Stimulated activated CD4-positive, alpha-beta T cell treated with anti-CD3 and anti-CD28 coated beads, TNF-alpha, amount 100 ng/mL, for 1 hour (primary cell): ENCODE data around the gene TNPO3.
"Not testable (repeated sequence)": the region's sequence is repeated elsewhere in the genome, so short reads cannot be mapped to it uniquely, and the experiment has no call there.

Source experiments
- DNase-seq, 3 donors: peaks; one replicate each; pipeline ENCODE4 v3.0.0-alpha.2; 2020; ENCODE audit warnings: low read depth in 3 of 3, low spot score in 1 of 3

The TNPO3 gene

DNA sequence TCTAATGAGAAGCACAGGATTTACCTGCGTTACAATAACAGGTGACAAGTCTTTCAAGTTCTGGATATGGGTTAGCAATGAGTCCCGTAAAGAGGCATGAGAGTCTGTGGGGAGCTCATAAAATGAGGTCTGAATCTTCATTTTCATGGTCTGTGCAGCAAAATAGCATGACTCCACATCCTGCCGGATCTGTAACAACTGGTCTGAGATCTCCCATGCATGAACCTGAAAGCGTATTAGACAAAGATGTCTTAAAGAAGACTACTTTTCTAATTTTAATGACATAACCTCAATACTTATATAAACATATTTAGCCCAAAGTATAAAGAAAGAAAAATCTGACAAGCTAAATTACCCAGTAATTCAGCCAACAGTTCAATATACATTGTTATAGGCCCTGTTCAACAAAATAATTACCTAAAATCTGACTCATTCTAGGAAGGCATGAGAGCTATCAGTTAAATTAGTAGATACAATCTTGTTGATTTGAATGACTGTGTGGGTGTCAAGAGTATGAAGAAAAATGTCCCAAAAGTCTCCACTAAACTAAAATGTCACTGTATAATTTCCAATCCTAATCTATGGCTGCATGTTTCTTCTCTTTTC is 36.9 kb downstream of the TNPO3 start:
- no peak for DNase-seq

DNA sequence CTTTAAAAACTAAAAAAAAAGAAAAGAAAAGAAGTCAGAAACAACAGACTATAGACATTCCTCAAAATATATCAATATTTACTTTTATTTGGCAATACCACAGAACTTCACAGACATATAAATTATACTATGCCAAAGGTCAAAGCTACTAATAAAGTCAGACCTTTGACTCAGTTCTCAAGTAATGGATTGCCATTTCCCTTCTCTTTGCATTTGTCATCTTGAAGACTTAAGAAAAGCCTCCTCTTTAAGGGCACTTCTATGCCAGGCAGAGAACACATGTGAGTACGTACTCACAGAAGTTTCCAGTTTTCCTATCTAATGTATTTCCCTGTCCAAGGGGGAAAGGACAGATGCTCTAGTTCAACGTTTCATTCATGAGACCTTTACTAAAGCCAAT is 37.6 kb downstream of the TNPO3 start:
- DNase-seq = no peak

DNA sequence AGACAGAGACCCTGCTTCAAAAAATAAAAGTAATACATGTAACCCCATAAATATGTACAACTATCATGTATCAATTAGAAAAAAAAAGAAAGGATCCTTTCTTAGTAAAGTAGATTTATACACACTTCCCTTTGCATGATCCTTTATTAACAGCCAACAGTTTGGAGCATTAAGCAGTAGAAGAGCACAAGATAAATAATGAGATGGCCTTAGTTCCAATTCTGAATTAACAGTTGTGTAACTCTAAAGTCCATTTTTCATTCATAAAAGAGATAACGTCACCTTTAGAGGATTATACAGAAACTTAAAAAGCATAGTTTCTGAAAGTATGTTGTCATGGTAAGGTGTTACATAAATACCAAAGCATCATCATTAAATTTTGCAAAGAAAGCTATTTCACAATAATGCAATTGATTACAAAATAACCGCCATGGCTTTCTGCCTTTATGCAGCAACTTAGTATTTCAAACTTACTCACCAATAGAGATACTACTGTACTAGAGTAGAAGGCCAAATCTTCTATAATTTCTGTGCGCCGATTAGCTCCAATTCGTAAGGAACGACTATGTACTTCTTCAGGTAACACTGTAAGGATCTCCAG is 40.3 kb downstream of the TNPO3 start:
- no peak for DNase-seq

DNA sequence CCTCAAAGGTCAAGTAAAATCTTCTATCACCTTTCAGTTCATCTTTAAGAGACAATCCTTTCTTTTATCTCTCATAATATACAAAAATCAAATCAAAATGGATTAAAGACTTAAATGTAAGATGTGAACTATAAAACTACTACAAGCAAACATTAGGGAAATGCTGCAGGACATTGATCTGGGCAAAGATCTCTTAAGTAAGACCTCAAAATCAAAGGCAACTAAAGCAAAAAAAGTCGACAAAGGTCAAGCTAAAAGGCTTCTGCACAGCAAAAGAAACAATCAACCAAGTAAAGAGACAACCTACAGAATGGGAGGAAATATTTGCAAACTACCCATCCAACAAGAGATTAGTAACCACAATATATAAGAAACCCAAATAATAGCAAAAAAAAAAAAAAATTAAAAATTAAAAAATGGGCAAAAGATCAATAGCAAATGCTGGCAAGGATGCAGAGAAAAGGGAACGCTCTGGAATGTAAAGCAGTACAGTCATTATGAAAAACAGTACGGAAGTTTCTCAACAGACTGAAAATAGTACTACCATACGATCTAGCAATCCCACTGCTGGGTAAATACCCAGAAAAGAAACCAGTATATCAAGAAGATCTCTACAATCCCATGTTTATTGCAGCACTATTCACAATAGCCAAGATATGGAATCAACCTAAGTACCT is 41.7 kb downstream of the TNPO3 start:
- DNase-seq = no peak

DNA sequence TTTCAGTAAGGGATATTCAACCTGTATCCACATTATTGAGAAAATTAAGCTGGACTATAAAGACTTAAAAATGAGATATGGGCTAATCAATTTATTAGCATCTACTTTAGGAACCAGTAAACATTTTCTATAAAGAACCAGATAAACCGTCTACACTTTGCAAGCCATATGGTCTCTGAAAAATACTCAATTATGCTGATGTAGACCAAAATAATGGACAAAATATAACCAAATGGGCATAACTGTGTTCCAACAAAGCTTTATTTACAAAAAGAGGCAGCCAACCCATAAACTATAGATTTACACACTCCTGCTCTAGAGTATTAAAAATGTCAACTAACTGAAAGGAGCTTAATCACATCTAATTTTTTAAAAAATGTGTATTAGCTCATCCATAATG is 42.3 kb downstream of the TNPO3 start:
- DNase-seq = no peak

DNA sequence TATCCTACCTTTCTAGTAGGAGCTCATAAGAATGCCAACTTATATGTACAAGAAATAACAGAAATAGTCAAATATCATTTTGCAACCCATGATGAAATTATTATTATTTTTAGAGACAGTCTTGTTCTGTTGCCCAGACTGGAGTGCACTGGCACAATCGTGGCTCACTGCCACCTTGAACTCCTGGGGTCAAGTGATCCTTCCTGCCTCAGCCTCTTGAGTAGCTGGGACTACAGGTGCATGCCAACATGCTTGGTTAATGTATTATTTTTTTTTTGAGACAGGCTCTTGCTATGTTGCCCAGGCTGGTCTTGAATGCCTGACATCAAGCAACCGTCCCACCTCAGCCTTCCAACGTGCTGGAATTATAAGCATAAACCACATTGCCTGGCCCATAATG is 44.8 kb downstream of the TNPO3 start:
- DNase-seq = no peak

DNA sequence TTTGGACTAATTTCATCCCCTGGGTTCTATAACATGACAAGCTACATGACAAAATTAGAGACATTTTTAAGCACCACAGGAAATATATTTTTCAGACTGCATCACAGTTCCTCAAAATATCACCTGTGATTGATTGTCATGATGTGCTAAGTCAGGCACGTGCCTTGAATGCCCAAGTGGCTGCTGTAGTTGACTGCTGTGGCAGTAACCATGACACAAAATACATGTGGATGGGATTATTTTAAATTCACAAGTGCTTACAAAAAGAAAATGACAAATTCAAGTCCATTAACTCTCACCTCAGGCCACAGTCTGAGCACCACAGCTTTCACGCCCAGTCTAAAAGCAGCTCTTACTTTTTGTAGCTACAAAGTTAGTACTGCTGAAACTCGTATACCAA is 45.5 kb downstream of the TNPO3 start:
- no peak for DNase-seq

DNA sequence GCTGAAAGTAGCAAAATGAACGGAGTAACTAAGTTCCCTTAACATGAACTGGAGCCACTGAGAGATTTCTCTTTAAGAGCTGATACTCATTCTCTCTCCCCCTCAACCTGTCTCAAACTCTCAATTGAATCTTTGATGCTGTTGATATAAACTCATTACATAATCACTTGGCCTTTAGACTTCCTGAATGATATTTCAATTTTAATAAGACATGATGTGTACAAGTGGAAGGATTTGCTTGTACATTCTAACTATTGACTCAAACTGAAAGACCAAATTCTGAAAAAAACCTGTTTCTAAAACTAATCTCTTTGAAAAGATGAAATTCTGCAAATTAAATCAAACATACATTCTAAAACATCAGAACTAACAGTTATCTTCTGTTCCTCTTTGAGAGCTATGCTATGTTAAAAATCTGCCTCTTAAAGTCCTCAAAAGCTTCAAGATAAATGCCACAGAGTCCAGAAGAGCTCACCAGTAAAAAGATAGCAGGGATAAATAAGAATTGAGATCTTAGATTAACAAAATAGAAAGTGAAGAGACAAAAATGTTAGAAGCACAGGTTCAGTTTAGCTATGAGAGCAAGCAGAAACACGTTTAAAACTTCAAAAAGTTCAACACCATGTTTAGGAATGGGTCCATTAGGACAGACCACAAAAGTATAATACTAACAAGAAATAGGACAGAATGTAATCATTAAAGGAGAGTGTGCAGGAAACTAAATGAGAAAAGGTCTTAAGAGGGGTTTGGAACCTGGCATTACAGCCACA is 46.1 kb downstream of the TNPO3 start:
- no peak for DNase-seq

DNA sequence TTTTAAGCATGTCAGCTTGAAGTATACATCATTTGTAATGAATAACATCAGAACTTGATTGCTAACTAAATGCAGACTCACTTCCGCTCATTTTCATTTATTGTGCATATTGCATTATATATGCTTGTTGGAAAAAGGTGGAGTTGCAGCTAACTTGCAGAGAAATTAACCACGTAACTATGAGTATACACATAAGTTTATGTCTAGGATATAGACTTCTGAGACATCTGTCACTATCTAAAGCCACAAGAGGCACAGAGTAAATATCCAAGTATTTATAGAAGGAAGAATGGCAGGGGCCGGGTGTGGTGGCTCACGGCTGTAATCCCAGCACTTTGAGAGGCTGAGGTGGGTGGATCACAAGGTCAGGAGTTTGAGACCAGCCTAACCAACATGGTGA is 47.3 kb downstream of the TNPO3 start:
- DNase-seq = no peak

DNA sequence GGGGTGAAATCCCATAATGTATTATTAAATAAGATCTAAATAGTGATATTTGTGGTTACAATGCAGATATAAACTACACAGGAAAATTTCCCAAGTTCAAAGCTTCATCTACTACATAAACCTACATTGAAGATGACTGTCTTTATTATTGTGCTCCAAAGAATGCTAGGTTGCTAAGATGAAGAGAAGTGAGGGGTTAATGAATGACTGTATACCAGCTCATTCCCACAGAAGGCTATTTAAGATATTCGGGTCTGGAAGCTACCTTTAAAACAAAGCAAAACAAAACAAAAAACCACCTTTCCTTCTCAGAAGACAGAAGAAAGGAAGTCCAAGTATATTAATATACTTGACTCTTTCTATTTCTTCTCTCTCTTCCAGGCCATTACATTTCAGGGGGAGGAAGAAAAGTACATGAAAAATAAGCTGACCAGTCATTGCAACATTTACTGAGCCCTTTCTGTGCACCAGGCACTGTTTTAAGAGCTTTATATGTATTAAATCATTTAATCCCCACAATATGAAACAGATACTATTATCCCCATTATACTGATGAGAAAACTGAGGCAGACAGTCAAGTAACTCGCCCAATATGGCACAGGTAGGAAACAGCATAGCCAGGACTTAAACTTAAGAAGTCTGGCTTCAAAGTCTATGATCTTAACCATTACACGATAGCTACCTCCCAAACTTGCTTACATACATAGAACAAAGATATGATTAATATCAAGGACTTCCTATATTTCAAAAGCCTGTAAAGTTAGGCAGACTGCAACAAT is 48.1 kb downstream of the TNPO3 start:
- DNase-seq = no peak

DNA sequence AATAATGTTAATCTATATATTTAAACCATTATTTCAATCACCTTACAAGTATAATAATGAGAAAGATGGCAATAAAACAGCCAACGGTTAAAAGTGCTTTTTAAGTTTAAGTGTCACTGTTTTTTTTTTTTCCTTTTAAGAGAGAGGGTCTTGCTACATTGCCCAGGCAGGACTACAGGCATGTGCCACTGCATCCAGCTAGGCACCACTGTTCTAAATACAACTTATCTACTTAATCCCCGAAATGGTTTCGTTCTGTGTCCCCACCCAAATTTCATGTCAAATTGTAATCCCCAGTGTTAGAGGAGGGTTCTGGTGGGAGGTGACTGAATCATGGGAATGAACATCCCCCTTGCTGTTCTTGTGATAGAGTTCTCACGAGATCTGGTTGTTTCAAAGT is 49.7 kb downstream of the TNPO3 start:
- DNase-seq = no peak

DNA sequence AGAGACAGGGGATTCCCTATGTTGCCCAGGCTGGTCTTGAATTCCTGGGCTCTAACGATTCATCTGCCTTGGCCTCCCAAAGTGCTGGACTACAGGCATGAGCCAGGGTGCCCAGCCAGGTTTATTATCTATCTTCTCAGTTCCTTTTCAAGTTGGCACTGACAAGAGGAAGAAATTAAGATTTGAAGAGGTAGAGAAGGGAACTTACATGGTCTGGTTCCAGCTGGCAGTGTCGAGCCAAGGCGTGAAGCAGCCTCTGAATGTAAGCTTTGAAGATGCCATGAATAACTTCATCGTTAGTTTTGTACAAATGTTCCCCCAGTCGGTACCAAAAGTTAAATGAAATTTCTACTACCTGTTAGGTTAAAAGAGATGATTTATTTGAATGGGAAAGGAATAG is 57.7 kb downstream of the TNPO3 start:
- DNase-seq = no peak

DNA sequence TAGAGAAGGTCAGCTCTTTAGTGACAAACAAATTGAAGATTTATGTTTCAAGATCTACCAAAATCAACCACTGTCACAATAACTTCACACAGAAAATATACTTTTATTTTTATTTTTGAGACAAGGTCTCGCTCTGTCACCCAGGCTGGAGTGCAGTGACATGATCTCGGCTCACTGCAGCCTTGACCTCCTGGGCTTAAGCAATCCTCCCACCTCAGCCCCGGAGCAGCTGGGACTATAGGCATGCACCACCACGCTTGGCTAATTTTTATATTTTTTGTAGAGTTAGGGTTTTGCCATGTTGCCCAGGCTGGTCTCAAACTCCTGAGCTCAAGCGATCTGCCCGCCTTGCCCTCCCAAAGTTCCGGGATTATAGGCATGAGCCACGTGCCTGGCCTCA is 60.4 kb downstream of the TNPO3 start:
- not testable (repeated sequence) for DNase-seq

DNA sequence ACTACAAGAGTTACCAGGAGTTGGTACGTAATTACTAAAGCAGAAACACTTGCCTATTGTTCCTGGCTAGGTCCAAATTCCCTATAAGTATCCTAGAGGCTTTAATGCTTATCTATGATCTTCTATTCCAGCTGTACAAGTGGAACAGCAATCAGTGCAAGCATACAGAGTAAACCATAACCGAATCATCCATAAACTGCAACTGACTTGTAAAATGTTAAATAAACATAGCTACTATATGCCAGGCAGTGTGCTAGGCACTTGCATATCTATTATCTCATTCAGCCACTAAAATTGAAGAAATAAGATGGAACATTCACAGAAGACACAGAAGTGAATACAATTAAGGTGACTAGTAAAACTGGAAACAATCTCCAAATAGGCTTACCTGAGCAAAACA is 61.5 kb downstream of the TNPO3 start:
- no peak for DNase-seq

DNA sequence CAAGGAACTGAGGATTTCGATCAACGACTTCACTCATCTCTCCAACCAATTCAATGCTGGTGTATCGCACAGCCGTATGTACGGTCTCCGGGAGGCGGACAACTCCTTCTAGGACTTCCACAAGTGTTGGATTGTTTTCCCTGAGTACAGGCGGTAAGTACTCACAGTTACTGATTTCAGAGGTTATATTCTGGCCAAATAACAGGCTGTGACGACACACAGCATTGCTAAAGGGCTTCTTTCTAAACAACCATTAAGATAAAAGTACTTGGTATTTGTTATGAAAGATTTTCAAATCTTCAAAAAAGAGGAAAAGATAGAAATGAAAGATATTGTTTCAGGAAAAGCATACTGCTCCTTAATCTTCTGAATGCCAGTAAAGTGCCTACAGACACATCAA is 65.0 kb downstream of the TNPO3 start:
- no peak for DNase-seq

DNA sequence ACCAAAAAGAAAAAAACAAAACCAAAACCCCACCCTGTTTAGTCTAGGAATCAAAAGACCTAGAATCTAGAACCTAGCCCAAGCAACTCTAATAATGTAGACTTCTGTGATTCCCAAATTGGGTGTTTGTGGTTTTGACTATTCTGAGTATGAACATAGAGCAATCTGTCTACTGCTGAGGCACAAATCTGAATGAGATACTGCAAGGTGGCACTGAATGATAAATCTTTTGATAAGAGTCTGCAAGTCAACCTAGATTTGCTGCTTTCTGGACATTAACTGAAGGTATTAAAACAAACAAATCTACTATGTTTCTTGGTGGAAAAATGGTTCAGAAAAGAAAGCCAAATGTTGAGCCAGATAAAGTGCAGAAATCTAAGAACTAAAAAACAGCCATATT is 66.5 kb downstream of the TNPO3 start:
- DNase-seq = no peak

DNA sequence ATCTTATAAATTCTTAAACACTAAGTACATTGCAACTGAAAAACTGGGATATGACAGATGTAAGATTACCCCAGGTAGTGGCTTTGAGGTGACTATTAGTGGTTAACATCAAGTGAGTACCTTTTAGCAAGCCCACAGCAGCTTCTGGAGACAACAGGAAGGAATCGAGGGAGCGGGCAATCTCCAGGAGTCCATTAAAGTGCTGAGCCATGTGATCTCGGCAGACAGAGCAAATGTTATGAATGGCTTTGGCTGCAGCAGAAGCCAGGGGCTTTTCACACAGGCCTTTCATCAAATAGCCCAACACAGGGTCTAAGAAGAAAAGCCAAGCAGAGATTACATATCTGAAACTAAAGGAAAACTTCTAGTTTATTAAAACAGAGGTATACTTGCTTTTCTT is 68.3 kb downstream of the TNPO3 start:
- DNase-seq = no peak

DNA sequence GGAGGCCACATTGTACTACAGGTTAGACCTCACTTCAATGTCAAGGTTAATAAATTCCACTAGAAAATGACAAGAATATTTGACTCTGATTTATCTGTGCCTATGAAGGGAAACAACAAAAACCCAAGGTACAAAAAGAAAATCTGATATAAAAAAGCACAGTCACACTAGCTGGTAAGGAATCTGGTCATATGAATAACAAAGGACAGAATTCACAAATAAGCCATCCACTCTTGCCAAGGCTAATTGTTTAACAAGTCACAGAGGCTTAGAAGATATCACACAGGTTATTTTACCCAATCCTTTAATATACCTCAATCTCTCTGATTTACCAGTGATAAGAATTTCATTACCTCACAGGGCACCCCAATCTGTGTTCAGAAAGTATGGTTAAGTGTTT is 69.3 kb downstream of the TNPO3 start:
- no peak for DNase-seq

DNA sequence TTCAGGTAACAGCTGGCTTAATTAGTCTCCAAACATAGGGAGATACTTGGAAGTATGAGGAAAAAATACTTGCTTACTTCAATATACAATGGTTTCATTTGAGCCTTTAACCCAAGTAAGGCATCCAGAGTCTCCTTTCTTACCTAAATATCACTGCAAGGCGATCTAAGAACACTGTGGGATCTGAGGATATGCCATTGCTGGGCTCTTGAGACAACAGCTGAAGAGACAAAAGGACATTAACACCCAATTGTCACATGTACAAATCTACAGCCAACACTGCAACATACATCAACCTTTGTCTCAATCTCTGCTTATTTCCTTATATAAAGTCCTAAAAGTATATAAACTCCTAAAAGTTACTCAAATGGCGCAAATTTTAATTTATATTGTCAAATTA is 72.8 kb downstream of the TNPO3 start:
- DNase-seq = no peak

DNA sequence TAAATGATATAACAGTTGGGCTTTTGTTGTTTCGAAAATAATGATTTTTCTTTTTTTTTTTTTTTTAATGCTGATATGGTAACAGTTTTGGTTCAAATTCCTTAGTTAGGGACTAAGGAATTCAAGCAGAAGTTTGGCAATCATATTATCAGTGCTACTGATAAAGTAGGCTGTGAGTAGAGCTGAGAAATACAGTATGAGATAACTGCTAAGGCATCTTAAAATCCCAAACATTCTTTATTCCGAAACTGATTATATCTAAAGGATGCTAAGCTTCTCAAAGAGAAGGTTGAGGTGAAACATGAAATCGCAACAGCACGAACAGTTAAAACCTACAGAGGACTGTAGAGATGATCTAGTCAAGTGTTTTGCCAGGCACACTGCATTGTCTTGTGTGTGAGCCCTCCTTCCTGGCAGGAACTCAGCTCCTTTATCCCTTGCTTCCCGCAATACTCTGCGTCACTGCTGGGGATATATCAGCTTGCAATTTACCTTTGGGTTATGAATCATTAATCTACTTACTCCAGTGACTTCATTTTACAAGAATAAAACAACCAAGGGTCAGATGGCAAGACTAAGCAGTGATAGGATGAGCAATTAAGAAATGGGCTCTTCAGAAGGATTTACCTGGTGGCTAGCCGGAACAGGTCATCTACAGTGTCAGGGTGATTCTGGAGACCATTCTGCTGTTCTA is 80.5 kb downstream of the TNPO3 start:
- no peak for DNase-seq

DNA sequence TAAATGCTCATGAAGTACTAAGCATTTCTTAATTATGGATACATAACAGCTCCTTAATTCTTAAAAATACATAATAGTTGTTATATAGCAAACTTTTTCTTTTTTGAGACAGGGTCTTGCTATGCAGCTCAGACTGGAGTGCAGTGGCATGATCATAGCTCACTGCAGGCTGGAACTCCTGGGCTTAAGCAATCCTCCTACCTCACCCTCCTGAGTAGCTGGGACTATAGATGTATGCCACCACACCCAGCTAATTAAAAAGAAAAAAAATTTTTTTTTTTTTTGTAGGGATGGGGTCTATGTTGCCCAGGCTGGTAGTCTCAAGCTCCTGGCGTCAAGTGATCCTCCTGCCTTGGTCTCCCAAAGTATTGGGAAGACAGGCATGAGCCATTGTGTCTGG is 86.3 kb downstream of the TNPO3 start:
- DNase-seq = no peak
